ENCODE data around the gene ANK2. TPM values are rescaled to one million over a fixed set of nuclear protein-coding genes. Genes with fewer than 3 reads are reported as not detected.

ANK2 gene
- total RNA-seq, 1 donor from 2014 or later, result 9.4 TPM

- no peak for DNase-seq (ENCODE audit: low spot score in 2 of 2)
- no peak overlapping the region for H3K4me3 ChIP-seq
- H3K27me3 ChIP-seq, result no peaks in the 10 kb centered on the region
- no peak overlapping the region for H3K27ac ChIP-seq
- H3K9me3 ChIP-seq, result no peaks in the 10 kb centered on the region
- H3K36me3 ChIP-seq, result no peaks in the 10 kb centered on the region
- TF ChIP-seq CTCF (IDR thresholded peaks at IDR 0.05), result no peak
- intact Hi-C loops (cut with DNase I), result no loop called here
- no peaks in the 10 kb centered on the region for H3K4me1 ChIP-seq
Measured at GRCh38 chr4:113160548-113160947, 111.1 kb downstream of the ANK2 start.

GRCh38 chr4:113162089-113162488, 112.6 kb downstream of the ANK2 start:
- Histone ChIP-seq H3K4me3 (no peak overlapping the region), H3K9me3 (no peaks in the 10 kb centered on the region), H3K4me1 (no peaks in the 10 kb centered on the region), H3K27ac (no peak overlapping the region), H3K27me3 (no peaks in the 10 kb centered on the region), H3K36me3 (no peaks in the 10 kb centered on the region)
- intact Hi-C loops (cut with DNase I), result no loop called here
- no peak for DNase-seq (ENCODE audit: low spot score in 2 of 2)
- TF ChIP-seq CTCF (IDR thresholded peaks at IDR 0.05), result no peak

- TF ChIP-seq CTCF (IDR thresholded peaks at IDR 0.05), result no peak
- intact Hi-C loops (cut with DNase I), result no loop called here
- Histone ChIP-seq H3K27ac (no peak overlapping the region), H3K4me3 (no peak overlapping the region), H3K9me3 (no peaks in the 10 kb centered on the region), H3K36me3 (no peaks in the 10 kb centered on the region), H3K4me1 (no peaks in the 10 kb centered on the region), H3K27me3 (no peaks in the 10 kb centered on the region)
- DNase-seq (ENCODE audit: low spot score in 2 of 2), result no peak
Measured at GRCh38 chr4:113169368-113169767, 119.9 kb downstream of the ANK2 start.

GRCh38 chr4:113170115-113170804, 120.8 kb downstream of the ANK2 start:
- H3K9me3 ChIP-seq, result no peaks in the 10 kb centered on the region

GRCh38 chr4:113170805-113171468, 121.5 kb downstream of the ANK2 start:
- DNase-seq (ENCODE audit: low spot score in 2 of 2), result no peak
- H3K9me3 ChIP-seq, result no peaks in the 10 kb centered on the region
- intact Hi-C loops (cut with DNase I), result no loop called here

More at GRCh38 chr4:113170115-113170804, 120.8 kb downstream of the ANK2 start:
- Histone ChIP-seq H3K27ac (no peak overlapping the region), H3K27me3 (no peaks in the 10 kb centered on the region), H3K36me3 (no peaks in the 10 kb centered on the region), H3K4me1 (no peaks in the 10 kb centered on the region), H3K4me3 (no peak overlapping the region)
- no peak for DNase-seq (ENCODE audit: low spot score in 2 of 2)
- TF ChIP-seq CTCF (IDR thresholded peaks at IDR 0.05), result no peak
- intact Hi-C loops (cut with DNase I), result no loop called here

More at GRCh38 chr4:113170805-113171468, 121.5 kb downstream of the ANK2 start:
- Histone ChIP-seq H3K27ac (no peak overlapping the region), H3K36me3 (no peaks in the 10 kb centered on the region), H3K27me3 (no peaks in the 10 kb centered on the region), H3K4me1 (no peaks in the 10 kb centered on the region), H3K4me3 (no peak overlapping the region)
- no peak for TF ChIP-seq CTCF (IDR thresholded peaks at IDR 0.05)
